Skeletal muscle tissue (tissue), 4 donors: ENCODE measurements around the gene TMEM40. TPM values are rescaled to one million over a fixed set of nuclear protein-coding genes. Genes with fewer than 3 reads are reported as not detected.
A peak's percentile ranks its signal among the peaks of the same experiment; 100 is the strongest.

Experiments
- H3K27ac ChIP-seq: one replicate; pipeline ENCODE4 v1.7.0; 2013; ENCODE audit warnings: mild to moderate bottlenecking, low read depth, low read length, inconsistent platforms
- H3K27me3 ChIP-seq, 3 donors: one replicate each; pipeline ENCODE4 v1.7.0; 2013; ENCODE audit warnings: low read length in 3 of 3; ENCODE audit not compliant: control insufficient read depth in 3 of 3, insufficient read depth in 3 of 3
- H3K36me3 ChIP-seq, 3 donors: one replicate each; pipeline ENCODE4 v1.7.0; 2013; ENCODE audit warnings: low read length in 3 of 3; ENCODE audit not compliant: control insufficient read depth in 3 of 3, insufficient read depth in 3 of 3
- H3K4me1 ChIP-seq, 3 donors: one replicate each; pipeline ENCODE4 v1.7.0; 2013; ENCODE audit warnings: low read length in 3 of 3, mild to moderate bottlenecking in 3 of 3; ENCODE audit not compliant: control insufficient read depth in 3 of 3, insufficient read depth in 3 of 3
- H3K4me3 ChIP-seq, 3 donors: one replicate each; pipeline ENCODE4 v1.7.0; 2013; ENCODE audit warnings: low read length in 3 of 3
- H3K9ac ChIP-seq, 3 donors: one replicate each; pipeline ENCODE4 v1.7.0; 2013; ENCODE audit warnings: low read length in 3 of 3, mild to moderate bottlenecking in 3 of 3, moderate library complexity in 2 of 3, low read depth in 1 of 3
- H3K9me3 ChIP-seq, 3 donors: one replicate each; pipeline ENCODE4 v1.7.0; 2013; ENCODE audit warnings: low read length in 3 of 3; ENCODE audit not compliant: control insufficient read depth in 3 of 3
- total RNA-seq: library from RNA; depleted of rRNA; stranded (reverse); fragments of >200 nt; gene quantifications from one replicate; pipeline ENCODE4 v1.2.3, GENCODE V29; 2014
- donor health status: Osteomylitis.

Gene TMEM40
- total RNA-seq, 1 donor from 2014 or later: under 0.01 TPM

DNA sequence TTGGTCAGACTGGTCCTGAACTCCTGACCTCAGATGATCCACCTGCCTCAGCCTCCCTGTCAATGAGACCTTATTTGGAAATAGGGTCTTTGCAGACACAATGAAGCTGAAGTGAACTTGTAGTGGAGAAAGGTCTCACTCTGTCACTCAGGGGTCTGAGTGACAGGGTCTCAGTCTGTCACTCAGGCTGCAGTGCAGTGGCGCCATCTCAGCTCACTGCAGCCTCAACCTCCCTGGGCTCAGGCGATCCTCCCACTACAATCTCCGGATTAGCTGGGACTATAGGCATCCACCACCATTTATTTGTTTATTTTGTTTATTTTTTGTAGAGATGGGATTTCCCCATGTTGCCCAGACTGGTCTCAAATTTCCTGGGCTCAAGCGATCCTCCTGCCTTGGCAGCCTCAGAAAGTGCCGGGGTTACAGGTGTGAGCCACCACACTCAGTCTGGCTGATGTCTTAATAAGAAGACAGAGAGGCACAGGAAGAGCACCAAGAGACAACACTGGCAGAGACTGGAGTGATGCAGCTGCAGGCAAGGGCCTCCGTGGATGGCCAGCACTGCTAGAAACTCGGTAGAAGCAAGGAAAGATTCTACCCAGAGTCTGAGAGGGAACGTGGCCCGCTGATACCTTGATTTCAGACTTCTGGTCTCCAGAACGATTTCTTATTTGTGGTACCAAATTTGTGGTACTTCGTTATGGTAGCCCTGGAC, 68.9 kb downstream of the TMEM40 start:
- Histone ChIP-seq H3K27ac (no peak overlapping the region), H3K27me3 (no peaks in the 10 kb centered on the region), H3K36me3 (no peaks in the 10 kb centered on the region), H3K9me3 (no peaks in the 10 kb centered on the region), H3K4me3 (no peak overlapping the region), H3K4me1 (peaks cover 5 to 20% (median 15%) of the 10 kb centered on the region in 3 donors), H3K9ac (peak overlapping the region in 1 of 3 donors; percentile 40)

DNA sequence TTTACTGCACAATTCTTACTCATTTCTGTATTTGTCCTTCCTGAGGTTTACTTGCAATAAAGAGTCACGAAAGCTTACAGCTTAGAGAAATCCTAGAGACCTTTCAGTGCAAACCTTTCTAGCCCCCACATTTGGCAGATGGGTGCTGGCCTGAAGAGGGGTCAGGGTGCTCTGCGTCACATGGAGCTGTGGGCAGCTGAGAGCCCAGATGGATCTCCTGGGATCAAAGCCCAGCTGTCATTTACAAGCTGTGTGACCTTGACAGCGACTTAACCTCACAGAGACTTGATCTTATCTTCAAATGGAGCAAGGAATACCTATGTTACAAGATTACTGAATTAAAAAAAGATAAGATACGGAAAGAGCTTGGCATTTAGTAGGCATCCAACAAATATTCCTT, 71.1 kb downstream of the TMEM40 start:
- Histone ChIP-seq H3K4me1 (no peaks in the 10 kb centered on the region), H3K27me3 (no peaks in the 10 kb centered on the region), H3K9me3 (no peaks in the 10 kb centered on the region)

DNA sequence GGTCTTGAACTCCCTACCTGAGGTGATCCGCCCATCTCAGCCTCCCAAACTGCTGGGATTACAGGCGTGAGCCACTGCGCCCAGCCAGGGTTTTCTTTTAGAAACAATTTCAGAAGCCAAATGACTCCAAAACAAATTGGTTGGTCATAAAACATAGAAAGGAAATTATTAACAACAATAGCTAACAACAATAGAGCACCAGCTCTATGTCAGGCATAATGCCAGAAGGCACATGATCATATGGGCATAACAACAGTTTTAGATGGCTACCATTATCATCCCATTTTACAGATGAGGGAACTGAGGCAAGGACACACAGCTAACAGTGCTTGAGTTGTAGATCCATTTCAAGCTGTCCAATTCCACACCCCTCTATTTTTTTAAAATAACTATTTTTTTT, 73.0 kb downstream of the TMEM40 start:
- no peak overlapping the region for H3K9ac ChIP-seq
- no peaks in the 10 kb centered on the region for H3K9me3 ChIP-seq
- H3K27me3 ChIP-seq: no peaks in the 10 kb centered on the region
- no peaks in the 10 kb centered on the region for H3K36me3 ChIP-seq
- no peak overlapping the region for H3K4me3 ChIP-seq
- no peak overlapping the region for H3K27ac ChIP-seq
- H3K4me1 ChIP-seq: peaks cover 0 to 15% (median 6%) of the 10 kb centered on the region in 3 donors

More for the DNA sequence above, 71.1 kb downstream of the TMEM40 start:
- Histone ChIP-seq H3K9ac (peak overlapping the region in 1 of 3 donors; percentile 16), H3K36me3 (no peaks in the 10 kb centered on the region), H3K27ac (no peak overlapping the region), H3K4me3 (no peak overlapping the region)

Other genes with a start within 250 kb of the TMEM40 start
- not detected for gene MKRN2OS, start 213.8 kb downstream of the TMEM40 start, total RNA-seq
- gene MKRN2, start 202.2 kb downstream of the TMEM40 start, total RNA-seq: 26.6 TPM
- gene RAF1, start 95.1 kb downstream of the TMEM40 start, total RNA-seq: 131 TPM
- gene CAND2, start 37.4 kb upstream of the TMEM40 start, total RNA-seq: 22.4 TPM
- 1,978 TPM for gene RPL32, start 82.3 kb upstream of the TMEM40 start, total RNA-seq